Stomach smooth muscle (tissue), 2 donors: ENCODE results near the gene MTIF2.
A peak's percentile ranks its signal among the peaks of the same experiment; 100 is the strongest.
"Not testable (repeated sequence)": the region's sequence is repeated elsewhere in the genome, so short reads cannot be mapped to it uniquely, and the experiment has no call there.

ENCODE experiments used
- H3K27ac ChIP-seq: one replicate; pipeline ENCODE4 v1.7.0; 2013; ENCODE audit warnings: mild to moderate bottlenecking, low read length, inconsistent platforms
- H3K27me3 ChIP-seq, 2 donors: one replicate each; pipeline ENCODE4 v1.7.0; 2013; ENCODE audit warnings: low read length in 2 of 2; ENCODE audit not compliant: insufficient read depth in 2 of 2, control insufficient read depth in 1 of 2
- H3K36me3 ChIP-seq, 2 donors: one replicate each; pipeline ENCODE4 v1.7.0; 2013; ENCODE audit warnings: low read length in 2 of 2; ENCODE audit not compliant: control insufficient read depth in 2 of 2, insufficient read depth in 2 of 2
- H3K4me1 ChIP-seq: one replicate; pipeline ENCODE4 v1.7.0; 2013; ENCODE audit warnings: low read length; ENCODE audit not compliant: control insufficient read depth, insufficient read depth
- H3K4me3 ChIP-seq, 2 donors: one replicate each; pipeline ENCODE4 v1.7.0; 2013; ENCODE audit warnings: low read length in 2 of 2
- H3K9ac ChIP-seq, 2 donors: one replicate each; pipeline ENCODE4 v1.7.0; 2013; ENCODE audit warnings: low read length in 2 of 2, mild to moderate bottlenecking in 1 of 2
- H3K9me3 ChIP-seq, 2 donors: one replicate each; pipeline ENCODE4 v1.7.0; 2013; ENCODE audit warnings: low read length in 2 of 2; ENCODE audit not compliant: control insufficient read depth in 2 of 2
- donor health status: healthy.
- donor health status: Pancreatic carcinoma.

MTIF2 gene

GRCh38 chr2:55241582-55241981 is 27.4 kb downstream of the MTIF2 start:
- not testable (repeated sequence) for H3K9ac ChIP-seq, H3K4me1 ChIP-seq, H3K27me3 ChIP-seq, H3K27ac ChIP-seq, H3K4me3 ChIP-seq, H3K9me3 ChIP-seq
- peaks cover 9 to 17% of the 10 kb centered on the region in 2 donors for H3K36me3 ChIP-seq

GRCh38 chr2:55239656-55240222 is 29.3 kb downstream of the MTIF2 start:
- Histone ChIP-seq H3K9ac (no peak overlapping the region), H3K4me1 (no peaks in the 10 kb centered on the region), H3K9me3 (no peaks in the 10 kb centered on the region), H3K4me3 (no peak overlapping the region), H3K36me3 (peaks cover 21 to 26% of the 10 kb centered on the region in 2 donors), H3K27me3 (no peaks in the 10 kb centered on the region), H3K27ac (no peak overlapping the region)

DNA sequence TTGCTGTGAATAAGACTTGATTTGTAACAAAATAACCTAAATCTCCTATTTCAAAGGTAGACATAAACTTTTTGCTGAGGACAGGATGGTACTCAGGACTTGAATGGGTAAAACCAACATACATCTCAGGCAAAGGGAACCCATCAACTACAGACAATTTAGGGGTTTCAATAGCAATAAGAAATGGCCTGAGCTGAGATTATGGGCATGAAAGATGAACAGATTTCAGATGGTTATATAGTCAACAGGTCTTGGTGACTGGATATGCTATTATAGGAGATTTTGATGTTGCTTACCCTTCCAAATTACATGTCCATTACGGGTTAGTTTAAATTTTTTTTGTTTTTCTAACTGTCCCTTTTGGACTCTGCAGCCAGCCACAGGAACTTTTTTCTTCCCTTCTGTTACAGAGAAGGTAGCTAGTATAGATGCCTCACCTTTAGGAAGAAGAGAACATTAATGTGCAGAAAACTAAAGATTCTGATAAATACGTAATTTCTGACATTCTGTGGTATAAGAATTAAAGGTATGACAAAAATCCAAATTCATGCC is 32.0 kb downstream of the MTIF2 start:
- Histone ChIP-seq H3K36me3 (peaks cover 21 to 28% of the 10 kb centered on the region in 2 donors), H3K4me1 (peaks cover 15% of the 10 kb centered on the region), H3K27me3 (no peaks in the 10 kb centered on the region), H3K27ac (no peak overlapping the region), H3K9me3 (no peaks in the 10 kb centered on the region), H3K4me3 (no peak overlapping the region), H3K9ac (no peak overlapping the region)

DNA sequence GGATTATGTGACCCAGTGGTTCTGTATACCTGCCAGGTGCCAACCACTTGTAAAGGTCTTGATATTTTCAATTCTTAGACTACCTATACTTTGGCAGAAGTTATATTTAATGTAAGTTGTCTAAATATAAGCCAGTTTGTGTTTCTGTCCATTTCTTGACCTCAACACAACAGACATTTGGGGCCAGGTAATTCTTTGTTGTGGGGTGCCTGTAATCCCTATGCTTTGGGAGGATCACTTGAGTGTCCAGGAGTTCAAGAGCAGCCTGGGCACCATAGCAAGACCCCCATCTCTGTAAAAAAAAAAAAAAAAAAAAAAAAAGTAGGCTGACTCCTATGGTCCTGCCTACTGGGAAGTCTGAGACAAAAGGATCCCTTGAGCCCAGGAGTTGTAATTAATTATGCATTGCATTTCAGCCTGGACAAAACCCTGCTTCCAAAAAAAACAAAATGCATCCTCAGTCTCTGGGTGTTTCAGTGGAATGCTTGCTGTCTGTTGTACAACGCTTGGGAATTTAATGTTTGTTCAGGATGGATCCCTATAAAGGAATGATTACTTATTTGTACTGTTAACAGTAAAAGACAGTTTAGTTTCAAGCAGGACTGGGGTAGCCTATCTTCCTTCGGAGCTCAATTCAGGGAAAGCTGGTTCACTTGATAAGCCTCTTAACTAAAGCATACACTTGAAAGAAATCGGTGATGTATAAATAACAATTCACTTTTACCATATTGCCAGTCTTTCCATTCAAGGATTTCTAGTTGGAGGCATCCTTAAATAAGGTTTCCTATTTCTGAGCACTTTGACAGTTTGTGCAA is 33.1 kb downstream of the MTIF2 start:
- H3K9me3 ChIP-seq, result no peaks in the 10 kb centered on the region
- H3K27ac ChIP-seq, result no peak overlapping the region
- H3K36me3 ChIP-seq, result peaks cover 20 to 25% of the 10 kb centered on the region in 2 donors
- no peak overlapping the region for H3K4me3 ChIP-seq
- peaks cover 15% of the 10 kb centered on the region for H3K4me1 ChIP-seq
- H3K27me3 ChIP-seq, result no peaks in the 10 kb centered on the region
- H3K9ac ChIP-seq, result no peak overlapping the region

DNA sequence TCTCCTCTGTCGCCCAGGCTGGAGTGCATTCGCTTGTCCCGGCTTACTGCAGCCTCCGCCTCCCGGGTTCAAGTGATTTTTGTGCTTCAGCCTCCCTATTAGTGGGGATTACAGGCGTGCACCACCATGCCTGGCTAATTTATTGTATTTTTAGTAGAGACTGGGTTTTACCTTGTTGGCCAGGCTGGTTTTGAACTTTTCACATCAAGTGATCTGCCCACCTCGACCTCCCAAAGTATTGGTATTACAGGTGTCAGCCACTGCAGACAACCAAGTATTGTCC is 35.4 kb downstream of the MTIF2 start:
- H3K4me1 ChIP-seq, result peaks cover 15% of the 10 kb centered on the region
- H3K9ac ChIP-seq, result peak overlapping the region; percentile 98 to 99
- H3K9me3 ChIP-seq, result no peaks in the 10 kb centered on the region
- peak overlapping the region; percentile 96 to 99 for H3K4me3 ChIP-seq
- H3K27ac ChIP-seq, result peak overlapping the region; percentile 94
- H3K36me3 ChIP-seq, result peaks cover 17 to 20% of the 10 kb centered on the region in 2 donors
- no peaks in the 10 kb centered on the region for H3K27me3 ChIP-seq

- Histone ChIP-seq H3K4me1 (peaks cover 15% of the 10 kb centered on the region), H3K4me3 (peak overlapping the region; percentile 96 to 99), H3K27ac (peak overlapping the region; percentile 94), H3K9ac (peak overlapping the region; percentile 98 to 99), H3K9me3 (no peaks in the 10 kb centered on the region), H3K27me3 (no peaks in the 10 kb centered on the region), H3K36me3 (peaks cover 16 to 20% of the 10 kb centered on the region in 2 donors)
Observed at GRCh38 chr2:55232863-55233657, 36.0 kb downstream of the MTIF2 start.

- H3K4me1 ChIP-seq, result peaks cover 15% of the 10 kb centered on the region
- peak within 1 kb of the TSS; percentile 96 to 99 for H3K4me3 ChIP-seq
- H3K9ac ChIP-seq, result peak within 1 kb of the TSS; percentile 98 to 99
- H3K27ac ChIP-seq, result peak within 1 kb of the TSS; percentile 94
- H3K27me3 ChIP-seq, result no peaks in the 10 kb centered on the region
- no peaks in the 10 kb centered on the region for H3K9me3 ChIP-seq
- H3K36me3 ChIP-seq, result peaks cover 16 to 20% of the 10 kb centered on the region in 2 donors
Observed at GRCh38 chr2:55232084-55232862, 36.8 kb downstream of the MTIF2 start, which contains the start of the genes CLHC1 and RPS27A. TSS of gene CLHC1 (minus strand) at chr2:55232293. CDS start at chr2:55222411, 9,882 bp downstream. TSS of gene RPS27A (plus strand) at chr2:55232688. CDS start at chr2:55232825, 137 bp downstream.

DNA sequence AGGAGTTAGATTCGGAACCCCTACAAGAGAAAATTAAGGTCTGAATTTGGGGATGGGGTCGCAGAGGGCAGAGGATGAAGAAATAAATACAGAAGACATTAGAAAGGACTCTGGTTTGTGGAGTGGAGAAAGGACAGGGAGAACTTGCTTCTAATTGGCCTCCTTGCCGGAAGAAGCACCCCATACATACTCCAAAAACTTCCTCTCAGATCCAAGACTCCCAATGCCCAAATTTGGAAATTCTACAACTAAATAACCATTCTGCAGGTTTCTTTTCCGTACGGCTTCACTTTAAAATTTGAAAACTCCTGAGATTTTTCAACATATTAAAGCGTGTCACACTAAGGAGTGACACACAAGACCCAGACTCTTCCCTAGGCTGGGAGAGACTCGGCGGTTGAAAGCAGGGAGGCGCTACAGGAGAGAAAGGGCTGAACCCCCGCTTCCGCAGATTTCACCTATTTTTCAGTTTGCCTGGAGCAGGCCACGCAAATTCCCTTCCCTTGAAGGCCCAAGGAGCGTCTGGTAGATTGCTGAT is 37.4 kb downstream of the MTIF2 start:
- Histone ChIP-seq H3K27ac (peak overlapping the region; percentile 94), H3K27me3 (no peaks in the 10 kb centered on the region), H3K36me3 (peaks cover 16 to 20% of the 10 kb centered on the region in 2 donors), H3K9ac (peak overlapping the region; percentile 98 to 99), H3K4me1 (peaks cover 15% of the 10 kb centered on the region), H3K9me3 (no peaks in the 10 kb centered on the region), H3K4me3 (peak overlapping the region; percentile 96 to 99)

GRCh38 chr2:55230551-55230950 is 38.5 kb downstream of the MTIF2 start:
- Histone ChIP-seq H3K27me3 (no peaks in the 10 kb centered on the region), H3K9me3 (no peaks in the 10 kb centered on the region), H3K27ac (no peak overlapping the region), H3K9ac (no peak overlapping the region), H3K4me1 (peaks cover 15% of the 10 kb centered on the region), H3K36me3 (peaks cover 12 to 14% of the 10 kb centered on the region in 2 donors), H3K4me3 (no peak overlapping the region)

GRCh38 chr2:55229221-55229620 is 39.8 kb downstream of the MTIF2 start:
- Histone ChIP-seq H3K9me3 (no peaks in the 10 kb centered on the region), H3K4me3 (no peak overlapping the region), H3K36me3 (peaks cover under 1 to 1% of the 10 kb centered on the region in 2 donors), H3K9ac (no peak overlapping the region), H3K4me1 (peaks cover 14% of the 10 kb centered on the region), H3K27me3 (no peaks in the 10 kb centered on the region), H3K27ac (no peak overlapping the region)
